GM12874 (cell line): Measurements from ENCODE around the gene KRTAP3-2.
"Not testable (repeated sequence)": the region's sequence is repeated elsewhere in the genome, so short reads cannot be mapped to it uniquely, and the experiment has no call there.

Experiments
- CTCF ChIP-seq: IDR thresholded peaks from 2 replicates; pipeline ENCODE4 v1.5.1; 2011; ENCODE audit warnings: low read depth, mild to moderate bottlenecking, control low read depth, low read length, moderate library complexity; ENCODE audit not compliant: insufficient read depth

Gene KRTAP3-2

GRCh38 chr17:41034346-41034935, 34.7 kb upstream of the KRTAP3-2 start, which contains the start of gene KRTAP1-3:
Gene KRTAP1-3, minus strand, starts transcription at chr17:41034874. Its CDS starts 53 bp downstream, at chr17:41034821.
- TF ChIP-seq CTCF, result not testable (repeated sequence)

GRCh38 chr17:41029633-41030245, 30.0 kb upstream of the KRTAP3-2 start, which contains the start of gene KRTAP1-4:
Gene KRTAP1-4, minus strand, starts transcription at chr17:41030195. Its CDS starts 117 bp downstream, at chr17:41030078.
- TF ChIP-seq CTCF, result no peak

GRCh38 chr17:41026715-41027471, 27.2 kb upstream of the KRTAP3-2 start, which contains the start of gene KRTAP1-5:
Gene KRTAP1-5, minus strand, starts transcription at chr17:41027208. Its CDS starts 53 bp downstream, at chr17:41027155.
- no peak for TF ChIP-seq CTCF

- no peak for TF ChIP-seq CTCF
Observed at GRCh38 chr17:41024697-41025096, 25.0 kb upstream of the KRTAP3-2 start.

- no peak for TF ChIP-seq CTCF
Observed at GRCh38 chr17:41020336-41020735, 20.6 kb upstream of the KRTAP3-2 start.

- TF ChIP-seq CTCF, result no peak
Observed at GRCh38 chr17:41019415-41019814, 19.7 kb upstream of the KRTAP3-2 start.

- TF ChIP-seq CTCF, result no peak
Observed at GRCh38 chr17:41018541-41018940, 18.8 kb upstream of the KRTAP3-2 start.
